ENCODE data around the gene NPPA. TPM values are rescaled to one million over a fixed set of nuclear protein-coding genes. Genes with fewer than 3 reads are reported as not detected.

NPPA gene
- total and polyA plus RNA-seq, 9 of the 15 experiments (the other 6 are each of a cell fraction or from before 2014, with no cell fraction given) = not detected

GRCh38 chr1:11838349-11839272, 9.0 kb downstream of the NPPA start (continued):
- TF ChIP-seq MNT (conservative IDR thresholded peaks at IDR 0.05) = peak in 1 of 2 experiments; percentile 39; a peak in 1 of 4 replicates
- no peak for TF ChIP-seq PHF20 (IDR thresholded peaks at IDR 0.05; ENCODE audit: partially characterized antibody)
- no peak for TF ChIP-seq ZNF398 (CRISPR knock-in tag; IDR thresholded peaks at IDR 0.05)
- TF ChIP-seq ZBTB17 (CRISPR knock-in tag; IDR thresholded peaks at IDR 0.05) = 0 out of 2 replicates have a peak, but pooled peaks have one; percentile 63
- peak; percentile 24; the same call in 1 of the 2 replicates for TF ChIP-seq ZNF239 (CRISPR knock-in tag; IDR thresholded peaks at IDR 0.05)
- no peak for TF ChIP-seq CHAMP1 (IDR thresholded peaks at IDR 0.05)
- no peak for TF ChIP-seq TCF7L2 (IDR thresholded peaks at IDR 0.05; ENCODE audit: low read depth, low read length)
- no peak for TF ChIP-seq DPF2 (IDR thresholded peaks at IDR 0.05)
- no peak for TF ChIP-seq ZSCAN29 (IDR thresholded peaks at IDR 0.05)
- TF ChIP-seq PPARD (CRISPR knock-in tag; IDR thresholded peaks at IDR 0.05) = no peak
- TF ChIP-seq ESRRB (CRISPR knock-in tag; IDR thresholded peaks at IDR 0.05; ENCODE audit: borderline replicate concordance) = no peak
- peak in 1 of 2 experiments; percentile 69; a peak in 2 of 4 replicates for TF ChIP-seq TEAD1 (CRISPR knock-in tag; IDR thresholded peaks at IDR 0.05)
- no peak for TF ChIP-seq ELK1 (CRISPR knock-in tag; IDR thresholded peaks at IDR 0.05)
- TF ChIP-seq MAZ (CRISPR knock-in tag; conservative IDR thresholded peaks at IDR 0.05 in 1 of 2, IDR thresholded peaks at IDR 0.05 in 1 of 2) = peak in 1 of 2 experiments; percentile 30; a peak in 1 of 4 replicates
- peak; percentile 78; the same call in 1 of the 2 replicates for TF ChIP-seq ZZZ3 (IDR thresholded peaks at IDR 0.05)
- peak; percentile 33 for TF ChIP-seq POLR2B (IDR thresholded peaks at IDR 0.05; ENCODE audit: low read depth, partially characterized antibody)
- no peak for TF ChIP-seq ZNF280B (CRISPR knock-in tag; IDR thresholded peaks at IDR 0.05)

Measured in K562 (cell line).